Stomach smooth muscle (tissue), 2 donors: ENCODE results near the gene CLEC4G.
"Not testable (repeated sequence)": the region's sequence is repeated elsewhere in the genome, so short reads cannot be mapped to it uniquely, and the experiment has no call there.

Experiments used
- H3K27ac ChIP-seq: one replicate; pipeline ENCODE4 v1.7.0; 2013; ENCODE audit warnings: mild to moderate bottlenecking, low read length, inconsistent platforms
- H3K27me3 ChIP-seq, 2 donors: one replicate each; pipeline ENCODE4 v1.7.0; 2013; ENCODE audit warnings: low read length in 2 of 2; ENCODE audit not compliant: insufficient read depth in 2 of 2, control insufficient read depth in 1 of 2
- H3K36me3 ChIP-seq, 2 donors: one replicate each; pipeline ENCODE4 v1.7.0; 2013; ENCODE audit warnings: low read length in 2 of 2; ENCODE audit not compliant: control insufficient read depth in 2 of 2, insufficient read depth in 2 of 2
- H3K4me1 ChIP-seq: one replicate; pipeline ENCODE4 v1.7.0; 2013; ENCODE audit warnings: low read length; ENCODE audit not compliant: control insufficient read depth, insufficient read depth
- H3K4me3 ChIP-seq, 2 donors: one replicate each; pipeline ENCODE4 v1.7.0; 2013; ENCODE audit warnings: low read length in 2 of 2
- H3K9ac ChIP-seq, 2 donors: one replicate each; pipeline ENCODE4 v1.7.0; 2013; ENCODE audit warnings: low read length in 2 of 2, mild to moderate bottlenecking in 1 of 2
- H3K9me3 ChIP-seq, 2 donors: one replicate each; pipeline ENCODE4 v1.7.0; 2013; ENCODE audit warnings: low read length in 2 of 2; ENCODE audit not compliant: control insufficient read depth in 2 of 2
- donor health status: healthy.
- donor health status: Pancreatic carcinoma.

Gene CLEC4G

DNA sequence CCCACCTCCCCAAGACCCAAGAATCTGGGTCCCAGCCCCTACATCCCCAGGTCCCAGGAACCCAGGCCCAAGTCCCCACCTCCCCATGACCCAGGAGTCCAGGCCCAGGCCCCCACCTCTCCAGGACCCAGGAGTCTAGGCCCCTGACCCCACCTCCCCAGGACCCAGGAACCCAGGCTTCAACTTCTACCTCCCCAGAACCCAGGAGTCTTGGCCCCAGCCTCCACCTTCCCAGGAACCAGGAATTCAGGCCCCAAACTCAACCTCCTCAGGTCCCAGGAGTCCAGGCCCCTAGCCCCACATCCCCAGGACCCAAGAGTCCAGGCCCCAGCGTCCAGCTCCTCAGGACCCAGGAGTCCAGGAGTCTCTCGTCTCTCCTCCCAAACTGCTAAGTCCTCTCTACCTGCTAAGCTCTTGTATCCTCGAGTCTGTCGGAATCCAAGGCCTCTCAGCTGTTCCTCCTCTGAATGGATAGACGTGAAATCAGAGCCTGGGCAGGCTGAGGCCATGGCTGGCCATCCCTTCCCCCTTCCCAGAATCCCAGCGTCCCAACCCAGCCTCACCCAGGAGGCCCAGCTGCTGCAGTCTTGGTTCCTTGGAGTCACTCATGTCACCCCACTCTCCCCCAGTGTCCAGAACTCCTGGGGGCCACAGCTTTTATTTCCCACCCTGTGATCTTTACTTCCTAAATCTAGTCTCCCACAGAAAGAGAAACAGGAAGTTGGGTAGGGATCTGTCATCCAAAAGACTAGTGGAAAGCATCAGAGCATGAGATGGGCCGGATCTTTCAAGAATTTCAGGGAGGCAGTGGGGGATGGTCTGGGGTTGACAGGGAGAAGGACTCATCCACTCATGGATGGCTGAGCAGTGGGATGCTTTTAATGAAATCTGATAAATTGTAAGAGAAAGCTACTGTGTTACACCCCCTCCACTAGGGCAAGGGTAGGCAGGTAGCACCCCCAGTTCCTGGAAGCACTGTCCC lies 15.3 kb upstream of the CLEC4G start, which contains the start of gene CD209:
Gene CD209, minus strand, starts transcription at position 632 of the 982 bp plus-strand sequence. Its CDS starts 23 bp downstream, at position 609.
- Histone ChIP-seq H3K9ac (no peak within 1 kb of the TSS), H3K27ac (no peak within 1 kb of the TSS), H3K4me3 (no peak within 1 kb of the TSS)

DNA sequence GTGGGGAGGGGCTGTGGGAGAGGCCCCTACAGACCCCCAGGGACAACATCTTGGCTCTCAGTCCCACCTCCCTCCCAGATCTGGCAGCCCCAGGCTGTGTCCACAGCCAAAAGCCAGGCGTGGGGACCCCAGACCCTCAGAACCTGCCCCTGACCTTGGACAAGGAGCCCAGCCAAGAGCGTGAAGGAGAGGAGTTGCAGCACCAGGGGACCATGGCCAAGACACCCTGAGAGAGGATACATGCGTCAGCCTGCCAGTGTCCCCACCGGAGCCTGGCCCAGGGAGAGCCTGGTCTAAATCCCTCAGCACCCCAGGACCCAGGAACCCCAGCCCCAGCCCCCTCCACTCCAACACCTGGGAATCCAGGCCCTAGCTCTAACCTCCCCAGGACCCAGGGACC lies 14.4 kb upstream of the CLEC4G start:
- H3K4me3 ChIP-seq, H3K36me3 ChIP-seq, H3K9me3 ChIP-seq, H3K4me1 ChIP-seq, H3K27me3 ChIP-seq, H3K27ac ChIP-seq, H3K9ac ChIP-seq: not testable (repeated sequence)

More for the DNA sequence above, 15.3 kb upstream of the CLEC4G start, which contains the start of gene CD209:
- peaks cover 7 to 8% of the 10 kb centered on the region in 2 donors for H3K27me3 ChIP-seq
- no peaks in the 10 kb centered on the region for H3K36me3 ChIP-seq
- H3K4me1 ChIP-seq, result no peaks in the 10 kb centered on the region
- H3K9me3 ChIP-seq, result no peaks in the 10 kb centered on the region

GRCh38 chr19:7744871-7745650 lies 13.2 kb upstream of the CLEC4G start:
- no peak overlapping the region for H3K27ac ChIP-seq
- no peak overlapping the region for H3K4me3 ChIP-seq
- H3K9me3 ChIP-seq, result no peaks in the 10 kb centered on the region
- H3K4me1 ChIP-seq, result no peaks in the 10 kb centered on the region
- H3K9ac ChIP-seq, result no peak overlapping the region
- no peaks in the 10 kb centered on the region for H3K36me3 ChIP-seq
- H3K27me3 ChIP-seq, result peaks cover 7 to 8% of the 10 kb centered on the region in 2 donors

GRCh38 chr19:7744199-7744786 lies 12.4 kb upstream of the CLEC4G start:
- no peaks in the 10 kb centered on the region for H3K4me1 ChIP-seq
- H3K27me3 ChIP-seq, result peaks cover 7 to 8% of the 10 kb centered on the region in 2 donors
- H3K36me3 ChIP-seq, result no peaks in the 10 kb centered on the region
- no peak overlapping the region for H3K27ac ChIP-seq
- no peak overlapping the region for H3K9ac ChIP-seq
- no peak overlapping the region for H3K4me3 ChIP-seq
- no peaks in the 10 kb centered on the region for H3K9me3 ChIP-seq

DNA sequence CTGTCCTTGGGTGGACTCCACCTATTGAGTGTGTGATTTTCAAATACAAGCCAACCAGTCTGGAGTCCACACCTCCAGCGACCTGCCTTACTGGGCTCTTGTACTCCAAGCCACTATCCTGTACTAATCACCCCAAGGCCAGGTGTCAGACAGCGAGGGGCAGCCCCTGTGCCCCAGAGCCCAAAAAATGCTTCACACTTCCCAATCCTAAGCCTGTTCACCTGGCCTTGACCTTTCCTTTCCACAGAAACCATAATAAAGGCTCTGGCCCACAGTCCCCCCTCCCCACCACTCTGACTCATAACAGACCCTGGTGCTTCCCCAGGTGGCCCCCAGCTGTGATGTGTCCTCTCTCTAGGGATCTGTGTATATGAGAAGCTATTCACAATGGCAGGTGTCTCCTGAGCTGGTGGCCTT lies 11.5 kb upstream of the CLEC4G start:
- Histone ChIP-seq H3K9me3 (no peaks in the 10 kb centered on the region), H3K9ac (no peak overlapping the region), H3K27me3 (peaks cover 7 to 8% of the 10 kb centered on the region in 2 donors), H3K4me1 (no peaks in the 10 kb centered on the region), H3K4me3 (no peak overlapping the region), H3K36me3 (no peaks in the 10 kb centered on the region), H3K27ac (no peak overlapping the region)

- Histone ChIP-seq H3K4me3 (no peak overlapping the region), H3K27ac (no peak overlapping the region), H3K27me3 (peaks cover 5 to 6% of the 10 kb centered on the region in 2 donors), H3K9ac (no peak overlapping the region), H3K4me1 (no peaks in the 10 kb centered on the region), H3K9me3 (no peaks in the 10 kb centered on the region), H3K36me3 (no peaks in the 10 kb centered on the region)
Measured at GRCh38 chr19:7742991-7743390, 11.1 kb upstream of the CLEC4G start.

GRCh38 chr19:7742575-7742974 lies 10.7 kb upstream of the CLEC4G start:
- H3K4me1 ChIP-seq, result no peaks in the 10 kb centered on the region
- H3K9ac ChIP-seq, result no peak overlapping the region
- peaks cover 1 to 2% of the 10 kb centered on the region in 2 donors for H3K27me3 ChIP-seq
- no peak overlapping the region for H3K4me3 ChIP-seq
- no peaks in the 10 kb centered on the region for H3K9me3 ChIP-seq
- no peaks in the 10 kb centered on the region for H3K36me3 ChIP-seq
- H3K27ac ChIP-seq, result no peak overlapping the region

GRCh38 chr19:7740682-7741054 lies 8.8 kb upstream of the CLEC4G start:
- Histone ChIP-seq H3K27ac (no peak overlapping the region), H3K9me3 (no peaks in the 10 kb centered on the region), H3K27me3 (peaks cover 2 to 3% of the 10 kb centered on the region in 2 donors), H3K4me1 (no peaks in the 10 kb centered on the region), H3K4me3 (no peak overlapping the region), H3K36me3 (no peaks in the 10 kb centered on the region), H3K9ac (no peak overlapping the region)

DNA sequence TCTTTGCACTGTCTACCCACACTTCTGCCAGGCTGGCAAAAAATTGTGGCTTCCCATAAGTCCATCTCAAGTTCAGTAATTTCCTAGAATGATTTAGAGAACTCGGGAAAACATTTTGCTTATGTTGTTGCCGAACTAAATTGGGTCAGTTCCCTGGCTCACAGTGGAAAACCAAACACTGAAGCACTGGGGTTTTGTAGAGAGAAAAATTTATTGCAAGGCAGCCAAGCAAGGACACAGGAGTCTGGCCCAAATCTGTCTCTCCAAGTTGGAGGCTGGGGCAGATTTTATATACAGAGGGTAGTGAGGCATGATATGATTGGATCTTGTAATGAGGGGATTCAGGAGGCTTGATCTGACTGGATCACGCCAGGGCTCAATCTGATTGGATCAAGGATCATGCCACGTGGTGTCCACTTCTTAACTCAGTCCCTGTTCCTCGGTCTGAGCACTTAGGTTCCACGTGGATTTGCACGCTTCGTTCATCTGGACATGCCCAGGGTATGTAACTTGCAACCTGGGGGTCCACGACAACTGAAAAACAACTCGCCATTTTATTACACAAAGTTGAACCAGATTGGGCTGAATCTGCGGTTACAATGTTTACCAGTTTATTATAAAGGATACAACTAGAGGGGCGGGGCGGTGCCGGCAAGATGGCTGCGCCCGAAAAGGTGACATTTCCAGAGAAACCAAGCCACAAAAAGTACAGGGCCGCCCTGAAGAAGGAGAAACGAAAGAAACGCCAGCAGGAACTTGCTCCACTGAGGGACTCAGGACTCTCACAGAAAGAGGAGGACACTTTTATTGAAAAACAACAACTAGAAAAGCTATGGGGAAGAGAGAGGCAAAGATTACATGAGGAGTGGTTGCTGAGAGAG lies 8.1 kb upstream of the CLEC4G start:
- Histone ChIP-seq H3K36me3 (no peaks in the 10 kb centered on the region), H3K27me3 (peaks cover 2 to 3% of the 10 kb centered on the region in 2 donors), H3K4me3 (no peak overlapping the region), H3K9me3 (no peaks in the 10 kb centered on the region), H3K27ac (no peak overlapping the region), H3K4me1 (no peaks in the 10 kb centered on the region), H3K9ac (no peak overlapping the region)
